Upper lobe of left lung (tissue), 4 donors: ENCODE data around the gene HTATIP2.

Experiments
- CTCF ChIP-seq, 6 experiments: fragments of 450-650 bp in 4 of 6; fragments of 200-600 bp in 2 of 6; sonication (generic) in 2 of 6; IDR thresholded peaks; one replicate each; pipeline ENCODE4 v1.5.1; 2016 to 2019; ENCODE audit warnings: antibody characterized with exemption in 6 of 6
- POLR2A ChIP-seq, 4 donors: fragments of 450-650 bp; IDR thresholded peaks; one replicate each; pipeline ENCODE4 v1.5.1; 2016 to 2017; ENCODE audit warnings: antibody characterized with exemption in 4 of 4, mild to moderate bottlenecking in 2 of 4

- no peak for TF ChIP-seq POLR2A (IDR thresholded peaks at IDR 0.05)
- TF ChIP-seq CTCF (IDR thresholded peaks at IDR 0.05) = no peak
Measured at GRCh38 chr11:20372081-20372626, 8.6 kb downstream of the HTATIP2 start.
